ENCODE results near the gene CDCP2.
"Not testable (repeated sequence)": the region's sequence is repeated elsewhere in the genome, so short reads cannot be mapped to it uniquely, and the experiment has no call there.

Gene CDCP2

DNA sequence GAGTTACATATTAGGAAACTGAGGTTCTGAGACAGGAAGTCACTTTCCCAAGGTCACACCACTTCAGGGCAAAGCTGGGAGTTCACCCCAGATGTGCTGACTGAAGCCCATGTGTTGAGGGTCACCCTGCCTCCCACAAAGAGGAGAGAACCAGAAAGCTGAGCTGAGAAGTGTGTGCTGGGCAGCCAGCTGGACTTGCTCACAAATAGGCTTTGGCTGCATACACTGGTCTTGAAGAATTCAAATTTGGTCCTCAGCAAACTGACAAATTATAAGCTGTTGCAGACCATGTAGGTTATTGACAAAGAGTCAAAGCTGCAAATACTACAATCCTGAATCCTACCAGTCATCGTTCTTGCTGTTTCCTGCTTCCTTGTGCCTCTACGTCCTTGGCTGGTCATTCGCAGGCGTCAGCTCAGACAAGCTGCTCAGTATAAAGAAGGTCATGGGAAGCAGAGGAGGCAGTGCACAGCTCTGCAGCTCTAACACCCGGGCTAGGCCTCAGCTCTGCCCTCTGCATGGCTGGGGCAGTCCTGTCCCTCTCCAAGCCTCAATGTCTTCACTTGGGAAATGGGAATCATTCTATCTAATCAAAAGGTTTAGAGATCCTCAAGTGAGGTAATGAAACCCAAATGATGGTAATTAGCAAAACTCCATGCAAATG, 40.0 kb downstream of the CDCP2 start:
- no peak for DNase-seq

DNA sequence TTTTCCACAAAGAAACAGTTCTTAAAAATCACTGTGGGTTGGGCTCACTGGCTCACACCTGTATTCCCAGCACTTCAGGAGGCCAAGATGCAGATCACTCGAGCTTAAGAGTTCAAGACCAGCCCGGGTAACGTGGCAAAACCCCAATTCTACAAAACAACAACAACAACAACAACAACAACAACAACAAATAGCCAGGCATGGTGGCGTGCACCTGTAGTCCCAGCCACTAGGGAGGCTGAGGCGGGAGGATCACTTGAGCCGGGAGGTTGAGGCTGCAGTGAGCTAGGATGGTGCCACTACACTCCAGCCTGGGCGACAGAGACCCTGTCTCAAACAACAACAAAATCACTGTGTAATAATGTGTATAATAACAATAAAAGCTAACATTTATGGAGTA, 40.8 kb downstream of the CDCP2 start:
- DNase-seq: no peak

DNA sequence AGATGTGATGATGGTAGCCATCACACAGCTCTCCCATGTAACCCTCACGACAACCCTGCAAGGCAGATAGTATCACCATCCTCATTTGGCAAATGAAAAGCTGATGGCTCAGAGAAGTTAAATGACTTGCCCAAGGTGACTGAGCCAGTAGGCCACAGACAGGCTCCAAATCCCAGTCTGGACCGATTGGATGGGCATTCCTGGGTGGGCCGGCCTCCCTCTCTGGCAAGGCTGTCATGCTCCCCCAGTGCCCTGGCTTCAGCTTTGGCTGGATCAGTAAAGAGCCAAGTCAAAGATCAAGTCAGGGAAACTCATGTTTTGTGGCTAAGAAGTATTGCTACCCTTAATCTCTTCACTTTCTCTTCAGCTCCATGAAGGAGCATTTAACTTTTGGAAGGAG, 41.2 kb downstream of the CDCP2 start:
- no peak for DNase-seq

DNA sequence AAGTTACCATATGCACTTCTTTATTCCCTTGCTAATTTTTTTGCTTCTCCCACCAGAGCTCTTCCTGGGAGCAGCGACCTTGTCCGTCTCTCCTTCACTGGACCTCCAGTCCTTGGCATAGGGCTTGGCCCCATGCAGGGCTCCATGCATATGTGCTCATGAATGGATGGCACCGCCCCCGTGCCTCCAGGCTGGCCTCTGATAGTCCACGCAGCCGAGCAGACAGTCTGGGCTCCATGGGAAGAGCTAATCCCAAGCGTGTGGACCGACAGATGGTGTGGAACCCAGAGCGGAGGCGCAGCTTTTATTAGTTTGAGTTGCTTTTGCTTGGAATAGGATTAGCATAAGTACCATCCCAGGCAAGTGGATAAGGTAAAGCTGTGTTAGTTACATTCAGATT, 41.8 kb downstream of the CDCP2 start:
- no peak for DNase-seq

DNA sequence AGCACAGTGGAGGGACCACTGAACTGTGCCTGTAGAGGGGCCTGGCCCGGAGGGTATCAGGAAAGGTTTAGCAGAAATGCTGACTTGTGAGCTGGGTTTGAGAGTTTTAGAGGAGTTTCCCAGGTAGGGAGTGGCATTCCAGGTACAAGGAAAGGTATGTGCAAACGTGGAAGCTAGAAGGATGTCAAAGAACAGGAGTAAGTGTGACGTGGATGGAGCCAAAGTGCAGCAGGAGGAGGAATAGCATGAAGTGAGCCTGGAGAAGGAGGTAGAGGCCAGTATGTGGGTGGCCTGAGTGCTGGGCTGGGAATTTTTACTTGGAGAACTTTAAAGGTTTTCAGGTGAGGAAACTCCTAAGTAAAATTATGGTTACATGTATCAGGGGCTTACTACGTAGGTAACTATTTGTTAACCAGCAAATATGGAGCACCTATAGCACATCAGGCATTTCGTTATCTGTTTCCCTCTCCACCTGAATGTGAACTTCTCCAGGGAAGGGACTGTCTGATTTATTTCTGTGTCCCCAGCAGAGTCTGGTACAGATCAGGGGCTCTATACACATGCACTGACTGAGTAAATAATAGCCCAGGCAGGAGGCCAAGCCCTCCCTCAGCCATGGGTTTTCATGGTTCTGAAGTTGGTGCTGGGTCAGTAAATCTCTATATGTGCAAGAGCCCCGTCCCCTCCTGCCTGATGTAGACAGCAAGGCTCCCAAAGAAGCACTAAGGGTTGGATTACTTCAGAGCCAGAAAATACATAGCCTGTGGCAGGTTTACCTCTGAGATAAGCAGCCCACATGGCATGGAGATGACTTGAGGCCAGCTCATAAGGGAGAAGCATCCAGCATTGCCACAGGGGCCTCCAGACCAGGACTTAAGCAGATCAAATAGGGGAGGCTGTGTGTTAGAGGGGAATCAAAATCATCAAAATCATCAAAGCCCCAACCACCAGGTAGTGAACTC, 43.4 kb downstream of the CDCP2 start:
- no peak for DNase-seq

DNA sequence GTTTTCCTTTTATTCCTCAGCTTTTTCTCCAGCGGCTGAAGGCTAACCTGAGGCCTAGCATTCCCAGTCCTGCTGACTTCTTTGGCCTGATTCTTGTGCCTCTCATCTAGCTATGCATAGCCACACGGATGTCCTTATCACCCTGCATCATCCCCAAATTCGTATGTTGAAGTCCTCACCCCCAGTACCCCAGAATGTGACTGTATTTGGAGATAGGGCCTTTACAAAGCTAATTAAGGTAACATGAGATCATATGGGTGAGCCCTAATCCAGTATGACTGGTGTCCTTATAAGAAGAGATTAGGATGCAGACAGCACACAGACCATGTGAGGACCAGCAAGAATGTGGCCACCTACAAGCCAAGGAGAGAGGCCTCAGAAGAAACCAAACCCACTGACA, 44.6 kb downstream of the CDCP2 start:
- DNase-seq: no peak

DNA sequence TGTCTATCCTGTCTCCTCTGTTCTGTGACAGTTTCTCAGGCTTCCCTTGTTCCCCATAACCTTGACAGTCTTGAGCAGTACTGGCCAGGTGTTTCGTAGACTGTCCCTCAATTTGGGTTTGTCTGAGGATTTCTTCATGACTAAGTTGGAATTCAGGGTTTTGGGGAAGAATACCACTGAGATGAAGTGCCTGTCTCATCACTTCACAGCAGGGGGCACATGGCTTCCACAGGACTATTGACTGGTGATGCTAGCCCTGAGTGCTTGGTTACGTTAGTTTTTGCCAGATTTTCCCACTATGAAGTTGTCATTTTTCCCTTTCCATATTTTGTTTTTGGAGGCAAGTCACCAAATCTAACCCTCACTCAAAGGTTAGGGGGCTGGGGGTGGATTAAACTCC, 45.7 kb downstream of the CDCP2 start:
- DNase-seq: no peak

DNA sequence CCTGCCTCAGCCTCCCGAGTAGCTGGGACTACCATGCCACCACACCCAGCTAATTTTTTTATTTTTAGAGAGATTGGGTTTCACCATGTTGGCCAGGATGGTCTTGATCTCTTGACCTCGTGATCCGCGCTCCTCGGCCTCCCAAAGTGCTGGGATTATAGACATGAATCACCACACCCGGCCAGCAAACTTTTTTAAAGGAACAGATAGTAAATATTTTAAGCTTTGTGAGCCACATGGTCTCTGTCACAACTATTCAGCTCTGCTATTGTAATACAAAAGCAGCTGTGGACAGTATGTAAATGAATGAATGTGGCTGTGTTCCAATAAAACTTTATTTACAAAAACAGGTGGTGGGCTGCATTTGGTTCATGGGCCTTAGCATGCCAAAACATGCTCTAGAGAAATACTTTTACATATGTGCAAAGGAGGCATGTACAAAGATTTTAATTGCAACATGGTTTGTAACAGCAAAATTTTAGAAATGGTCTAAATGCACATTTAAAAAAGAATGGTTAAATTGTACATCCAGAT, 47.0 kb downstream of the CDCP2 start:
- DNase-seq: no peak

DNA sequence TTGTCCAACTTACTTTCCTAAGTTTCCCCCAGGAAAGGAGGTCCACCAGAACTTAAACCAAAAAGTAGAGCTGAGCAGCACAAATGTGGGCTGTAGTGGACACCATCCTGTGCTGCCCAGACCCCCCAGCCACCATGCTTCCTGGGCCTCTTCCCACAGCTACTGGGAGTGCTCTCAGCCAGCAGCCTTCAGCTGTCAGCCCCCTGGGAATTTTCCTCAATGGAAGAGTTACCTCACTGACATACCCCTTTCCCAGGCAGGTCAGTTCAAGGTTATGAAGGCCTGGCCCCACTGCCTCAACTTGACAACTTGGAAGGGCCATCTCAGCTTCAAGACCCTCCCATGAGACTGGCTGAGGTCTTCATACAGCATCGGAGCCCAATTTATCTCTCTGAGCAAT, 47.7 kb downstream of the CDCP2 start:
- no peak for DNase-seq

DNA sequence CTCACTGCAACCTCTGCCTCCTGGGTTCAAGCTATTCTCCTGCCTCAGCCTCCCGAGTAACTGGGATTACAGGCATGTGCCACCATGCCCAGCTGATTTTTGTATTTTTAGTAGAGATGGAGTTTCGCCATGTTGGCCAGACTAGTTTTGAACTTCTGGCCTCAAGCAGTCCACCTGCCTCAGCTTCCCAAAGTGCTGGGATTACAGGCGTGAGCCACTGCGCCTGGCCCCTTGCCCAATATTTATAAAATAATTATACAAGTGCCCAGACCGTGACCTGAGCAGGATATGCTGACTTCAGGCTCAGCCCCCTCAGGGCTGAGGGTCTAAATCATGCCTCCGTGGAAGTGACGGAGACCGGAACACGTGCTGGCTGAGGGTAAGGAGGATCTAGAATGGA, 48.2 kb downstream of the CDCP2 start:
- DNase-seq: not testable (repeated sequence)

DNA sequence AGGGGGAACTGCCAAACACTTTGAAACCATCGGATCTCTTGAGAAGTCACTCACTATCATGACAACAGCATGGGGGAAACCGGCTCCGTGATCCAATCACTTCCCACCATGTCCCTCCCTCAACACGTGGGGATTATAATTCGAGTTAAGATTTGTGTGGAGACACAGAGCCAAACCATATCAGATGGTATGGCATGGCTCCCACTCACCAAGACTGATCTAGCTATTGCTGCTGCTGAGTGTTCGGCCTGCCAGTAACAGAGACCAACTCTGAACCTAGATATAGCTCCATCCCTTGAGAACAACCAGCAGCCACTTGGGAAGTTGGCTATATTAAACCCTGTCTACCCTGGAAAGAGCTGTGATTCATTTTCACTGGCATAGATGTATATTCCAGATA, 49.4 kb downstream of the CDCP2 start:
- no peak for DNase-seq

DNA sequence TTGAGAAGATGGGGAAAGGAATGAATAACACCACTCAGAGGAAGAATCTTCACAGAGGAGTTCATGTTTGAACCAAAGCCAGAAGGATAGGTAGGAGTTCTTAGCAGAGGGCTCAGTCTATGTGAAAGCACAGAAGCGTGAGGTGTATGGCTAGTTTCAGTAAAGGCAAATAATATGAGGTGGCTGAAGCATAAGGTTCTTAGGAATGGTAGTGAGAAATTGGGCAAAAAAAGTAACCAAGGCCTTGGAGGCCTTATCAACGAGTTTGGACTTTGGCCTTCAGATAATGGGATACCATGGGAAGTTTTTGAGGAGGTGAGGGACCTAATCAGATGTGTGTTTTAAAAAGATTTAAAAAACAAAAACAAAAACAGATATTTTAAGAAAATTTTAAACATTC, 52.3 kb downstream of the CDCP2 start:
- DNase-seq: no peak

DNA sequence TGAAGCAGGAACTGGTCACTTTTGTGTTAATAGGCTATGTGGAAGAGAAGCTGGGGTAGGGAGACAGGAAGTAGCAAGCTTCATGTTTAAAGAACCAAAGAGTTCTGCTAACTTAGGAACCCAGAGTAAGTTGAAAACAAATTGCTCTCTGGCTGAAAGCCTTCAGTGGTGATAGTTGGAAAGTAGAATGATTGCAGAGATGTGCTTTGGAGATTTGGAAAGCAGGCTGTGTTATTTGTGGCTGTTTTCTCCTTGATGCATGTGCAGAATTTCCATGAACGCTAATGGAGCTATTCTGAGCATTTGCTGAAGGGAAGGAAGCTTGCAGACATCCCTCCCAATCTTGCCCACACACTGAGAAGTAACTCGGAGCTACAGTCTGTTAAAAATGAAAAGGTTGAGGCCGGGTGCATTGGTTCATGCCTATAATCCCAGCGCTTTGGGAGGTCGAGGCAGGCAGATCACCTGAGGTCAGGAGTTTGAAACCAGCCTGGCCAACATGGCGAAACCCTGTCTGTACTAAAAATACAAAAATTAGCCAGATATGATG, 53.7 kb downstream of the CDCP2 start:
- no peak for DNase-seq

DNA sequence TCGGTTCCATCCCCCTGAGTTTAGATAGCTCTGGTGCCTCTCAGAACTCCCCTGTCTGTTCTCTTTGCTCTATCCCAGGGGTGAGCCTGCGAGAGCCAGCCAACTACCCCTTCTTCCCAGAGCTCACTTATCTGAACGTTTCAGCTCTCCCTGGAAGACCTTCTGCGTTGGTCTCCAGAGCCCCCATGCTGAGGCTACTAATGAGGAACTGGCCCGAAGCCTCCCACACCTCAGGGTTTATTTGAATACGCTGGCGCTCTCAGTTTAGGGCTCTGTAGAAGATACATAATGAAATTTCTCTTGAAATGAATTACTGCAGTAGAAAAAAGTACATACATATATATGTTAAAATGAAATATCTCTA, 55.9 kb downstream of the CDCP2 start:
- no peak for DNase-seq

DNA sequence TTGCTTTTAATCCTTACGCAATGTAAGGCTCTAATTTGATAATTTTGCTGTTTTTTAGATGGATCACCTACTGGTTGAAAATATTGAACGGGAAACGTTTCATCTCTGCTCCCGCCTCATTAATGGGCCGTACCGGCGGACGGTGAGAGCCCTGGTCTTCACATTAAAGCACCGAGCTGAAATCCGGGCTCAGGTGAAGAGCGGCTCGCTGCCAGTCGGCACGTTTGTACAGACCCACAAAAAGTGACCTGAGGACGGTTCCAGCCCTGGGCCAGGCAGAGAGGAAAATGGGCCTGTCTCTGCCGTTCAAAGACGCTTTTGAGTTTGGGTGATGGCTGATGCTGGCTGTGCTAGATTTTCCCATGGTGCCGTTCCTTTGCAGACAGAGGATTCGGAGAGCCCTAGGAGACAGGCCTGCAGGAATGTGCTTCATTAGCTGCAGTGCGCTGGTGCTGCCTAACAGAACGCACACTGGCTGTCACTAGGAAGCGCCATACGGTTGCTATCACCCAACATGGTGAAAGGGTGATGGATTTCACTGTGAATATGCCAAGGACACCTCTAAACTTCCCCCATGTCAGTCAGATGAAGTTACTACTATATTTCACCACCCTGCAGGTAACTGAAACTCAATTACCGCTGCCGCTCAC, 56.4 kb downstream of the CDCP2 start:
- no peak for DNase-seq

DNA sequence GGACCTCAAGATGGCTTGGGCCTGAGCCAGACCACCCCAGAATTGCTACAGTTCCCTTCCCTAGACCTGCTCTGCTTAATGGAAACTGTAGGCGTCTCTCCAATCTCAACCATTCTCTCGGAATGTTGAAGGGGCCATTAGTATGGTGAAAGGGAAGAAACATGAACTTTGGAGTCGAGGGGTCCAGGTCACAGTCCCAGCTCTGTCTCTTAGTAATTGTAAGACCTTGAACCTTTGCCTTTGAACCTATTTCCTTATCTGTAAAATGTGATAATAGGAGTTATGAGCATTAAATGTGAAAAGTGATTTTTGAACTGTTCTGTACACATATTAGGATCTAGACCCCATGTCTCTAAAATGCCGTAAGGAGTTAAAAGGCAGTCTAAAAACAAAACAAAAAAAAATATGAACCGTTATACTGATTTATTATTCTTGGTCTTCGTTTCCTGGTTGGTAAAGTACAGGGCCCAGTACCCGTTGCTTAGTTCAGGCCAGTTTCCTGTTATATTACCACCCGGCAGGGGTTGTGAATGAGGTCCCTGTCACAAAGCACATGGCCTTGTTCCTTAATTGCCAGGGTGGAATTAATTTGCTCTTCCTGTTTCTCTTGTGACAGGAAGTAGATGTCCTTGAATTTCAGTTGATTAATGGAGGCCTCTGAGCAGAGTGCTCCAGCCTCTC, 57.1 kb downstream of the CDCP2 start:
- no peak for DNase-seq

DNA sequence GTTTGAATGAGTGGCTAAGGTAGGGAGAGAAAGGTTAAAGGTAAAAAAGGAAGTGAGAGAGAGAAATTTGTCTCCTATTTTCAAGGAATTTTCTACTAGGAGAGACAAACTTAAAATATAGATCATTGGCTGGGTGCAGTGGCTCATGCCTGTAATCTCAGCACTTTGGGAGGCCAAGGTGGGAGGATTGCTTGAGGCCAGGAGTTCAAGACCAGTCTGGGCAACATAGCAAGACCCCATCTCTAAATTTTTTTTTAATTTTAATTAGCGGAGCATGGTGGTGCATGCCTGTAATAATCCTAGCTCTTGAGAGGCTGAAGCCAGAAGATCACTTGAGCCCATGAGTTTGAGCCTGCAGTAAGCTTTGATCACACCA, 58.1 kb downstream of the CDCP2 start:
- not testable (repeated sequence) for DNase-seq

DNA sequence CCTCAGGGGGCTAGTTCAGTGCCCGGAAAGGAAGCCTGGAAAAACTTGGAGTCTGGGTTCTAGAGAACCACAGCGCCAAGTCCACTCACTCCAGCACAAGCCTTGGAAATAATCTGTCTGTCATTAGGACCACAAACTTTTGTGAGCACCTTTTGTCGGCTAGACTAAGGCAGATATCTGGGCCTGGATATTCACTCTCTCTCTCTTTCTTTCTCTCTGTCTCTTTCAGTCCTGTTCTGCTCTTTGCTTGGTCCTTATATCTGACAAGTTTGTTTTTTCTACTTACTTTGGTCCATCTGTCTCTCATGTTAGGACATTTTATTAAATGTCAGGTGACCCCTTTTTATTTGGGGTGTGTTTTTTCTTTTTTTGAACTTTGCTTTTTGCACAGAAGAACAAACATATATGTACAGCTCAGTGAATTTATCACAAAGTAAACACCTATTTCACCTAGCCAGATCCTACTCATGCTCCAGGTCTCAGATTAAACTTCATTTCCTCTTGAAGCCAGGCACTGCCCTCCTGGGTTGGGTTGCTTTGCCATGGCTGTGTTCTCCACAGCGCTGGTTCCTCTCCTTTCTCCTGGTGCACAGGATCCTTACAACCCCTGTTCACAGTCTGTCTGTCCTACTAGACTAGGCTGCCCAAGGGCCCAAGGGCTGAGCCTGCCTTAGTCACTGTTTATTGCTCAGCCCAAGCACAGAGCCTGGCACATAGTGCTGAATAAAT, 58.6 kb downstream of the CDCP2 start:
- DNase-seq: no peak

DNA sequence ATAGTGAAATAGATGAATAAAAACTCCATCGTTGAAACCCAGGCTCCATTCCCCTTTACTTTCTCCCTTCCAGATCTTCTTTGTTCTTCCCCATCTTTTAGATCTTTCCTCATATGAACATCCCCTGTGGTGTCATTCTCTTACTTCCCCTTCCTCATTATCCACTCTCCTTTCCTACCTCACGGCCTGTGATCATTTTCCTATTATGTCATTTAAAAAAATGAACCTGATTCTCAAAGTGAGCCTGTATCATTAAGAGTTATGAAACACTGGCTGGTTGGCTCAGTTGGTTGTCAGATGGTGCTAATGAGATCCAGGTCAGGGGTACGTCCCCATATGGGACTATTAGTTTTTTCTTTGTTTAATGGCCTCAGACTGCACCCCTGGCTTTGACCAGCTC, 61.1 kb downstream of the CDCP2 start:
- DNase-seq: no peak

DNA sequence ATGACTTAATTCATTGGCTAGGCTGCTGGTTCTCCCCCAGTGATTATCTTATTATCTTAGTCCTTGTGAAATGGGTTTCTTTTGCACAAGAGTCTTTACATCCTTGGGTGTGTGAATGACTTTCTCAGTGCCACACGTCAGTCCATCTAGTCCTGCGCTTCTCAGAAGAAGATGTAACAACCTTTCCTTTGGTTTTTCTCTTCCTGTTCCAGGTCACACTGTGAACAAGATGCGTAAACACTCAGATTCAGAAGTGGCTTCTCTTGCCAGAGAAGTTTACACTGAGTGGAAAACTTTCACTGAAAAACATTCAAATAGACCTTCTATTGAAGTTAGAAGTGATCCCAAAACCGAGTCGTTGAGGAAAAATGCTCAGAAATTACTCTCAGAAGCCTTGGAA, 64.4 kb downstream of the CDCP2 start:
- DNase-seq: no peak

DNA sequence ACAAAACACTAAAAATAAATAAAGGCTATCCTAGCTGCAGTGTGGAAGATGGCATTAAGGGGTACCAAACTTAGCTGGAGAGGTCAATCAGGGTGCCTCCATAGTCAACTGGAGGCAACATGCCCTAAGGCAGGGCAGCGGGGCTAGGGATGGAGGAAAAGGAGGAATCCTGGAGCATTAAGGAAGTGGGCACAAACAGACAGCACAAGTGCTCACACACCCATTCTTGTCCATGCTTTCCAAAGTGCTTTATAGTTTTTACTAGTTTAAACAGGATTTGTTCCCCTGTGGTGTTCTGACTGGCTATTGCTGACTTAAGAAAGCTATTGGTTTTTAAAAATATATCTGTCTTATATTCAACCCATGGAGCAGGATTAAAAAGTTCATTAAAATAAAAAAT, 66.0 kb downstream of the CDCP2 start:
- no peak for DNase-seq

DNA sequence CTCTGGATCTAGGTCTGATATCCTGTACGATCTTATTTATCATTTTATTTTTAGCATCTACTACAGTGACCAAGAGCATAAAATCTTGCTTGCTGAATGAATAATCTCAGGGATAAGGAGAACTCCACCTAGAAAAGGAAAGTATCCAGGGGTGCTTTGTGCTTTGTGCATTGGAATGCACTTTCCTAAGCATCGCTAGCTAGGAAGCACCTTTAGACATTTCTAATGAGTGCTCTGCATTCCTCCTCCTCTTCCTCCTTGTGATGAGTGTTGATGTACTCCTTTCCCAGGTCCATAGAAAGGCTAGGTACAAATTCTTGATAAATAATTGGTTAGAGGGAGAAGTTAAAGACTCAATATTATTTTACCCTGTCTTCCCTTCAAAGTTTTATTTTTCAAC, 68.0 kb downstream of the CDCP2 start:
- DNase-seq: no peak

Data from 8988T (cell line).